Hepatocyte (in vitro differentiated cells): ENCODE results near the gene HEXD. TPM values are rescaled to one million over a fixed set of nuclear protein-coding genes. Genes with fewer than 3 reads are reported as not detected.

Experiments used
- DNase-seq: peaks from one replicate; pipeline ENCODE4 v3.0.0-alpha.2; 2016; ENCODE audit warnings: low spot score
- H2AFZ ChIP-seq: fragments of 200-600 bp; sonication (generic); 2 replicates; pipeline ENCODE4 v1.6.0; 2016; ENCODE audit warnings: antibody characterized with exemption, mild to moderate bottlenecking
- H3K27ac ChIP-seq: fragments of 200-600 bp; sonication (generic); 2 replicates; pipeline ENCODE4 v1.5.1; 2016; ENCODE audit warnings: mild to moderate bottlenecking
- H3K27me3 ChIP-seq: fragments of 200-600 bp; sonication (generic); 2 replicates; pipeline ENCODE4 v1.6.1; 2016
- H3K36me3 ChIP-seq: fragments of 200-600 bp; sonication (generic); replicated peaks from 2 replicates; pipeline ENCODE4 v1.5.1; 2016; ENCODE audit warnings: low read depth; ENCODE audit not compliant: insufficient read depth
- H3K4me1 ChIP-seq: fragments of 200-600 bp; sonication (generic); 2 replicates; pipeline ENCODE4 v1.5.1; 2016; ENCODE audit warnings: mild to moderate bottlenecking, moderate library complexity; ENCODE audit not compliant: insufficient read depth
- H3K4me2 ChIP-seq: fragments of 200-600 bp; sonication (generic); 2 replicates; pipeline ENCODE4 v1.6.0; 2016
- H3K4me3 ChIP-seq: fragments of 200-600 bp; sonication (generic); 2 replicates; pipeline ENCODE4 v1.5.1; 2016; ENCODE audit warnings: mild to moderate bottlenecking
- H3K79me2 ChIP-seq: fragments of 200-600 bp; sonication (generic); 2 replicates; pipeline ENCODE4 v1.6.0; 2017; ENCODE audit warnings: mild to moderate bottlenecking
- H3K9me2 ChIP-seq: fragments of 200-600 bp; sonication (generic); replicated peaks from 2 replicates; pipeline ENCODE4 v1.6.0; 2017; ENCODE audit warnings: mild to moderate bottlenecking; ENCODE audit not compliant: insufficient read depth
- H3K9me3 ChIP-seq: fragments of 200-600 bp; sonication (generic); 2 replicates; pipeline ENCODE4 v1.5.1; 2016; ENCODE audit warnings: low read depth, mild to moderate bottlenecking
- H4K20me1 ChIP-seq: fragments of 200-600 bp; sonication (generic); 2 replicates; pipeline ENCODE4 v1.6.0; 2016; ENCODE audit warnings: mild to moderate bottlenecking; ENCODE audit not compliant: insufficient read depth, poor library complexity, severe bottlenecking
- CTCF ChIP-seq: fragments of 200-600 bp; sonication (generic); IDR thresholded peaks from 2 replicates; pipeline ENCODE4 v1.5.1; 2016; ENCODE audit warnings: antibody characterized with exemption, mild to moderate bottlenecking; ENCODE audit not compliant: poor library complexity
- EZH2 ChIP-seq: fragments of 200-600 bp; sonication (generic); IDR thresholded peaks from 2 replicates; pipeline ENCODE4 v1.6.1; 2016; ENCODE audit warnings: antibody characterized with exemption, mild to moderate bottlenecking, borderline replicate concordance
- EZH2phosphoT487 ChIP-seq: fragments of 200-600 bp; sonication (generic); IDR thresholded peaks from one replicate; pipeline ENCODE4 v1.6.1; 2018; ENCODE audit warnings: antibody characterized with exemption, mild to moderate bottlenecking, low read depth, moderate library complexity; ENCODE audit not compliant: unreplicated experiment, severe bottlenecking
- WGBS: methylation state at CpG from one replicate; pipeline ENCODE4 v1.1.6; 2016; ENCODE audit warnings: low lambda C conversion rate; ENCODE audit errors: missing lambda C conversion rate; 5-methylcytosine and 5-hydroxymethylcytosine counted together
- polyA plus RNA-seq: library from polyadenylated mRNA; unstranded; fragments of >200 nt; fragmentation: Nextera tagmentation; extraction: Ambion mirVana; gene quantifications from 2 replicates; pipeline ENCODE4 v1.2.1, GENCODE V29; 2016
- total RNA-seq: library from RNA; depleted of rRNA; stranded (reverse); fragments of >200 nt; gene quantifications from 2 replicates; pipeline ENCODE4 v1.2.3, GENCODE V29; 2014

HEXD gene
- 27.7 and 32.6 TPM in 2 replicates for total RNA-seq
- 46.0 and 58.0 TPM in 2 replicates for polyA plus RNA-seq

DNA sequence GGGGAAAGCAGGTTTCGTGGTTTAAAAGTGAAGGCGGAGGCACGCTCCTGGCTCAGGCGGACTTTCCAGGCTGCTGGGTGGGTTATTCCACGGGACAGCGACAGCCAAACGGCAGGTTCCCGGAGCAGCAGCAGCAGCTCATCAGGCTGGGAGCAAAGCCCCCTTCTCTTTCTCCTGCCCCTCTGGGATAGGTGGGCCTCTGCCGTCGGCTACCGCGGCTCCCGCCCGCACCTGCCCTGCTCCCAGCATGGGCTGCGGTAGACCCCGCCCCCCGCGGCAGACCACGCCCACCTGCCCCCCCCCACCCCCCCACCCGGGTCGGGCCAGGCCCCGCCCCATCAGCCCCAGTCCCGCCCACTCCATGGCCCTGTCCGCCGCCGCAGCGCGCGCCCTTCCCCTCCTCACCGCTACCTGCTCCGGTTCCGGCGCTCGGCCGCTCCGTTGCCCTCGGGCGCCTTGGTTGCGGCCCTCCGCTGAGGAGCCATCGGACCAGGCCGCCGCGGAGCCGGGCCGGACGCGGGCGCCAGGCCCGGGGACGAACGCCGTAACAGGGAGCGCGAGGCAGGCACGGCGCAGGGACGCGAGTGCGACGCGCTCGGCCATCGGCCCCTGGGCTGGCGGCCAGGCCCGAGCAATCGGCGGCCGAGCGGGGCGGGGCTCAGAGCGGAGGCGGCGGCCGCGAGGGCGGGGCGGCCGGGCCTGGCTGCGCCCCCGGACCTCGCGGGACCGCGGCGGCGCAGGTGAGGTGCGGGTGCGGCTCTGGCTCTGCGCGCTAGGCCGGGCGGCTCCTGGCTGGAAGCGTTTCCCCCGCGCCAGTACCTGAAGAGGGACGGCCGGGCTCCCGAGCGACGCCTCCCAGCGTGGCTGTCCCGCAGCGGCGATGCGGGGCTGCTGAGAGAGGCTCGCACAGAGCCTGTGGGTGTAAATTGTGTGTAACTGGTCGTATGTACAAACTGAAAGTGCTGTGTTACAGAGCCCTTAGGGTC, at the start of gene HEXD, which contains the start of gene OGFOD3:
Gene HEXD (plus strand): TSS at position 347 of the 986 bp plus-strand sequence. CDS start 1,453 bp downstream, outside the sequence.
Gene OGFOD3 (minus strand): TSS at position 586 of the 986 bp plus-strand sequence. CDS start 101 bp downstream, at position 485.
- H3K9me3 ChIP-seq, result no peaks in the 10 kb centered on the region
- WGBS, result 3% methylated on average over 64 of the region's 108 CpGs
- H3K36me3 ChIP-seq, result no peaks in the 10 kb centered on the region
- no peaks in the 10 kb centered on the region for H3K27me3 ChIP-seq
- H3K4me1 ChIP-seq, result peaks cover 11% of the 10 kb centered on the region
- peak within 1 kb of the TSS; percentile 98 for H3K27ac ChIP-seq
- peaks cover 12% of the 10 kb centered on the region for H4K20me1 ChIP-seq
- peak within 1 kb of the TSS; percentile 100 for H3K4me3 ChIP-seq
- DNase-seq, result peak; percentile 96
- no peaks in the 10 kb centered on the region for H3K9me2 ChIP-seq
- TF ChIP-seq CTCF, result no peak
- TF ChIP-seq EZH2phosphoT487, result no peak
- TF ChIP-seq EZH2, result no peak
- H3K79me2 ChIP-seq, result peaks cover 13% of the 10 kb centered on the region
- H2AFZ ChIP-seq, result peak within 1 kb of the TSS; percentile 98
- H3K4me2 ChIP-seq, result peak within 1 kb of the TSS; percentile 97

DNA sequence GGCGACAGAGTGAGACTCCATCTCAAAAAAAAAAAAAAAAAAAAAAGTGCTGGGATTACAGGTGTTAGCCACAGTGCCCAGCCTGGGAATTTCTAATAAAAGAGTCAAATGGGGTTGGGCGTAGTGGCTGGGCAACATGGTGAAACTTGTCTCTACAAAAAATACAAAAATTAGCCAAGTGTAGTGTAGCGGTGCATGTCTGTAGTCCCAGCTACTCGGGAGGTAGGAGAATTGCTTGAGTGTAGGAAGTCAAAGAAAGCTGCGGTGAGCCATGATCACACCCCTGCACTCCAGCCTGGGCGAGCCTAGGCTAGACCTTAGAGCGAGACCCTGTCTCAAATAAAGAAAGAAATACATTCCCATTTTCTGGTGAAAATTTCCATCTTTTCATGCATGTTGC, 48.9 kb upstream of the HEXD start:
- no peak for TF ChIP-seq EZH2phosphoT487
- no peak for TF ChIP-seq CTCF
- no peak for TF ChIP-seq EZH2
- Histone ChIP-seq H2AFZ (no peak overlapping the region), H3K9me2 (no peaks in the 10 kb centered on the region), H3K36me3 (no peaks in the 10 kb centered on the region), H3K9me3 (no peaks in the 10 kb centered on the region), H3K4me2 (no peak overlapping the region), H3K79me2 (no peaks in the 10 kb centered on the region), H3K27ac (no peak overlapping the region), H4K20me1 (no peaks in the 10 kb centered on the region), H3K4me3 (no peak overlapping the region), H3K27me3 (peaks cover 37% of the 10 kb centered on the region), H3K4me1 (peaks cover 9% of the 10 kb centered on the region)
- WGBS, result 96% methylated on average over 7 of the region's 7 CpGs
- DNase-seq, result no peak

GRCh38 chr17:82370471-82371332, 47.4 kb upstream of the HEXD start:
- no peak for DNase-seq
- TF ChIP-seq CTCF, result no peak
- TF ChIP-seq EZH2, result no peak
- TF ChIP-seq EZH2phosphoT487, result no peak
- no peaks in the 10 kb centered on the region for H4K20me1 ChIP-seq
- H3K4me3 ChIP-seq, result no peak overlapping the region
- H3K27ac ChIP-seq, result no peak overlapping the region
- H3K4me1 ChIP-seq, result peaks cover 9% of the 10 kb centered on the region
- peak overlapping the region; percentile 75 for H3K4me2 ChIP-seq
- peaks cover 37% of the 10 kb centered on the region for H3K27me3 ChIP-seq
- H3K9me3 ChIP-seq, result no peaks in the 10 kb centered on the region
- 68% methylated on average over 38 of the region's 38 CpGs for WGBS
- H2AFZ ChIP-seq, result no peak overlapping the region
- H3K9me2 ChIP-seq, result no peaks in the 10 kb centered on the region
- no peaks in the 10 kb centered on the region for H3K36me3 ChIP-seq
- no peaks in the 10 kb centered on the region for H3K79me2 ChIP-seq
